H9 (cell line): Measurements from ENCODE around the gene BPGM. TPM values are rescaled to one million over a fixed set of nuclear protein-coding genes. Genes with fewer than 3 reads are reported as not detected.

Source experiments
- DNase-seq: peaks from one replicate; pipeline ENCODE4 v3.0.0-alpha.2; 2017
- H2AFZ ChIP-seq: one replicate; pipeline ENCODE4 v1.6.1; 2013; ENCODE audit warnings: mild to moderate bottlenecking, low read length, control low read depth, moderate library complexity
- H2AK5ac ChIP-seq: 2 replicates; pipeline ENCODE4 v1.6.1; 2013; ENCODE audit warnings: low read length, control low read depth, mixed read lengths; ENCODE audit not compliant: insufficient read length
- H2BK120ac ChIP-seq: one replicate; pipeline ENCODE4 v1.6.1; 2013; ENCODE audit warnings: low read depth, mild to moderate bottlenecking, low read length, control low read depth, inconsistent platforms; ENCODE audit not compliant: poor library complexity, severe bottlenecking
- H2BK12ac ChIP-seq: 2 replicates; pipeline ENCODE4 v1.6.1; 2013; ENCODE audit warnings: low read length, control low read depth, mixed read lengths, low read depth; ENCODE audit not compliant: insufficient read length
- H2BK15ac ChIP-seq: 2 replicates; pipeline ENCODE4 v1.6.1; 2013; ENCODE audit warnings: low read depth, low read length, control low read depth
- H2BK20ac ChIP-seq: one replicate; pipeline ENCODE4 v1.6.1; 2013; ENCODE audit warnings: low read depth, mild to moderate bottlenecking, low read length, control low read depth, inconsistent platforms; ENCODE audit not compliant: poor library complexity, severe bottlenecking
- H2BK5ac ChIP-seq: 2 replicates; pipeline ENCODE4 v1.6.1; 2013; ENCODE audit warnings: low read length, control low read depth, mixed read lengths; ENCODE audit not compliant: insufficient read length
- H3K14ac ChIP-seq: 2 replicates; pipeline ENCODE4 v1.6.1; 2013; ENCODE audit warnings: low read length, control low read depth; ENCODE audit not compliant: insufficient read depth
- H3K18ac ChIP-seq: 2 replicates; pipeline ENCODE4 v1.6.1; 2013; ENCODE audit warnings: low read depth, mild to moderate bottlenecking, mixed read lengths, low read length, control low read depth; ENCODE audit not compliant: insufficient read length
- H3K23ac ChIP-seq: 2 replicates; pipeline ENCODE4 v1.6.1; 2013; ENCODE audit warnings: low read length, control low read depth, mixed read lengths, low read depth; ENCODE audit not compliant: insufficient read length
- H3K23me2 ChIP-seq: 2 replicates; pipeline ENCODE4 v1.6.1; 2013; ENCODE audit warnings: low read depth, mild to moderate bottlenecking, mixed read lengths, low read length, control low read depth; ENCODE audit not compliant: insufficient read length, poor library complexity, severe bottlenecking
- H3K27ac ChIP-seq: 2 replicates; pipeline ENCODE4 v1.5.1; 2013; ENCODE audit warnings: low read length, control low read depth, mixed read lengths, low read depth; ENCODE audit not compliant: insufficient read length
- H3K27me3 ChIP-seq: 2 replicates; pipeline ENCODE4 v1.6.1; 2013; ENCODE audit warnings: low read length, control low read depth, inconsistent platforms; ENCODE audit not compliant: insufficient read depth
- H3K4ac ChIP-seq: 2 replicates; pipeline ENCODE4 v1.6.1; 2013; ENCODE audit warnings: low read depth, mild to moderate bottlenecking, control low read depth, inconsistent platforms, low read length, moderate library complexity
- H3K4me1 ChIP-seq: 2 replicates; pipeline ENCODE4 v1.6.1; 2013; ENCODE audit warnings: low read length, control low read depth, inconsistent platforms; ENCODE audit not compliant: insufficient read depth
- H3K4me2 ChIP-seq: 2 replicates; pipeline ENCODE4 v1.6.1; 2013; ENCODE audit warnings: low read length, control low read depth, mixed read lengths; ENCODE audit not compliant: insufficient read length, insufficient read depth
- H3K56ac ChIP-seq: 2 replicates; pipeline ENCODE4 v1.6.1; 2013; ENCODE audit warnings: low read depth, mild to moderate bottlenecking, mixed read lengths, low read length, control low read depth; ENCODE audit not compliant: insufficient read length
- H3K79me1 ChIP-seq: 2 replicates; pipeline ENCODE4 v1.6.1; 2013; ENCODE audit warnings: low read depth, mild to moderate bottlenecking, moderate library complexity, low read length, control low read depth, inconsistent platforms; ENCODE audit not compliant: insufficient read depth, poor library complexity, severe bottlenecking
- H3K79me2 ChIP-seq: 2 replicates; pipeline ENCODE4 v1.6.1; 2013; ENCODE audit warnings: low read length, control low read depth, inconsistent platforms; ENCODE audit not compliant: insufficient read depth
- H3K9ac ChIP-seq: 2 replicates; pipeline ENCODE4 v1.6.1; 2013; ENCODE audit warnings: low read length, control low read depth, mixed read lengths; ENCODE audit not compliant: insufficient read length; ENCODE audit errors: extremely low read depth
- H3K9me3 ChIP-seq: one replicate; pipeline ENCODE4 v1.6.1; 2013; ENCODE audit warnings: low read depth, low read length, inconsistent platforms; ENCODE audit not compliant: control insufficient read depth
- H3T11ph ChIP-seq: one replicate; pipeline ENCODE4 v1.6.1; 2013; ENCODE audit warnings: mild to moderate bottlenecking, low read length, control low read depth, inconsistent platforms
- H4K20me1 ChIP-seq: one replicate; pipeline ENCODE4 v1.6.1; 2013; ENCODE audit not compliant: control insufficient read depth, insufficient read length, insufficient read depth
- H4K5ac ChIP-seq: 2 replicates; pipeline ENCODE4 v1.6.1; 2013; ENCODE audit warnings: low read depth, mild to moderate bottlenecking, mixed read lengths, low read length, control low read depth; ENCODE audit not compliant: insufficient read length
- H4K8ac ChIP-seq: replicated peaks from 2 replicates; pipeline ENCODE4 v1.6.1; 2013; ENCODE audit warnings: low read length, control low read depth, mixed read lengths, low read depth; ENCODE audit not compliant: insufficient read length
- H4K91ac ChIP-seq: 2 replicates; pipeline ENCODE4 v1.6.1; 2013; ENCODE audit warnings: low read depth, mild to moderate bottlenecking, moderate library complexity, mixed read lengths, low read length, control low read depth; ENCODE audit not compliant: insufficient read length
- H3K27ac Mint-ChIP-seq, 3 experiments: 2 replicates in 2 of 3; 3 replicates in 1 of 3; pipeline ENCODE4 v1.8.0; 2020 to 2021; ENCODE audit warnings: mixed read lengths in 3 of 3, mild to moderate bottlenecking in 1 of 3, moderate library complexity in 1 of 3
- H3K27me3 Mint-ChIP-seq: 2 replicates; pipeline ENCODE4 v1.8.0; 2021; ENCODE audit warnings: low read depth, mild to moderate bottlenecking, moderate library complexity, mixed read lengths
- H3K36me3 Mint-ChIP-seq, 3 experiments: 2 replicates in 2 of 3; 3 replicates in 1 of 3; pipeline ENCODE4 v1.8.0; 2020 to 2021; ENCODE audit warnings: low read depth in 3 of 3, mixed read lengths in 3 of 3; ENCODE audit not compliant: insufficient read depth in 1 of 3
- H3K4me1 Mint-ChIP-seq, 2 experiments: 2 replicates each; pipeline ENCODE4 v1.8.0; 2020; ENCODE audit warnings: mixed read lengths in 2 of 2
- H3K4me3 Mint-ChIP-seq, 2 experiments: 2 replicates in 1 of 2; 3 replicates in 1 of 2; pipeline ENCODE4 v1.8.0; 2020 to 2021; ENCODE audit warnings: mild to moderate bottlenecking in 2 of 2, mixed read lengths in 2 of 2, moderate library complexity in 1 of 2
- H3K9me3 Mint-ChIP-seq, 2 experiments: 2 replicates in 1 of 2; 3 replicates in 1 of 2; pipeline ENCODE4 v1.8.0; 2020; ENCODE audit warnings: mild to moderate bottlenecking in 2 of 2, mixed read lengths in 2 of 2, moderate library complexity in 1 of 2
- WGBS: extraction: QIAGEN DNeasy Blood & Tissue Kit; methylation state at CpG from one replicate; pipeline ENCODE4 v1.1.7; 2013; ENCODE audit warnings: missing lambda C conversion rate, low lambda C conversion rate, mixed read lengths; ENCODE audit not compliant: insufficient read length; ENCODE audit errors: extremely low coverage; 5-methylcytosine and 5-hydroxymethylcytosine counted together
- total RNA-seq: library from RNA; stranded (reverse); gene quantifications from 2 replicates; pipeline ENCODE4 v1.2.1, GENCODE V29; 2021
- TF ChIP-seq, protein P1 (sequence below): fragments of 200-600 bp; sonication (generic); conservative IDR thresholded peaks from 3 replicates; pipeline ENCODE4 v1.8.0; 2021; ENCODE audit warnings: antibody characterized with exemption, mild to moderate bottlenecking

Gene BPGM
- total RNA-seq, 1 experiment from 2014 or later = 14.4 TPM

DNA sequence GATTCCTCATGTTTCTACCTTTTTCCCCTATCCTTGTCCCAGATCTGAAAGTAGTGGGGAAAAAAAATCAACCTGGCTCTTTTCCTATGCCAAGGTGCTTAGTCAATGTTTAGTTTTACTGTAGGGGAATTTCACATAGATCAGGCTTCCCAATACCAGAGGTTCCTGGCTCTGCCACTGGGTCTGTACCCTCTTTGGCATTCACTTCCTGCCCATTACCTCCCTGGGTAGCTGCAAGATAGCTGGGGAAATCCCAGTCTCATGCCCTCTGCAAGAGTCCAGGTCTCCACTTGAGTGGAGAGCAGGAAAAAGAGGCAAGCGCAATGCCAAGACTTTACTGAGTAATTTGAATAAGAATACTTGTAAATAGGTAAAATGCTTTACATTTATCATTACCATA lies 3.5 kb upstream of the BPGM start:
- Histone ChIP-seq H3K23me2 (peaks cover 4% of the 10 kb centered on the region), H3K9ac (no peak overlapping the region), H3K27me3 (no peaks in the 10 kb centered on the region), H3K4ac (no peak overlapping the region), H2BK20ac (no peak overlapping the region), H2BK12ac (no peak overlapping the region), H4K8ac (no peak overlapping the region), H3K9me3 (no peaks in the 10 kb centered on the region), H3K14ac (no peak overlapping the region), H4K91ac (no peak overlapping the region), H3K18ac (no peak overlapping the region), H3K23ac (no peak overlapping the region), H2BK120ac (no peak overlapping the region), H2AFZ (no peak overlapping the region), H3T11ph (no peak overlapping the region), H2BK15ac (no peak overlapping the region), H2BK5ac (no peak overlapping the region), H3K27ac (no peak overlapping the region), H4K20me1 (no peaks in the 10 kb centered on the region), H2AK5ac (no peak overlapping the region), H3K4me1 (no peaks in the 10 kb centered on the region), H4K5ac (no peak overlapping the region), H3K79me1 (no peaks in the 10 kb centered on the region), H3K79me2 (no peaks in the 10 kb centered on the region), H3K56ac (no peak overlapping the region), H3K4me2 (no peak overlapping the region)
- Mint-ChIP-seq H3K4me3 (no peak overlapping the region), H3K4me1 (no peaks in the 10 kb centered on the region), H3K9me3 (0 out of 5 replicates have a peak, but pooled peaks cover 0 to 7% of the 10 kb centered on the region in 2 experiments), H3K36me3 (no peaks in the 10 kb centered on the region), H3K27me3 (peaks cover 10% of the 10 kb centered on the region), H3K27ac (no peak overlapping the region)
- WGBS = no CpG with 5 or more reads among the region's 1 CpG
- TF ChIP-seq, protein P1, sequence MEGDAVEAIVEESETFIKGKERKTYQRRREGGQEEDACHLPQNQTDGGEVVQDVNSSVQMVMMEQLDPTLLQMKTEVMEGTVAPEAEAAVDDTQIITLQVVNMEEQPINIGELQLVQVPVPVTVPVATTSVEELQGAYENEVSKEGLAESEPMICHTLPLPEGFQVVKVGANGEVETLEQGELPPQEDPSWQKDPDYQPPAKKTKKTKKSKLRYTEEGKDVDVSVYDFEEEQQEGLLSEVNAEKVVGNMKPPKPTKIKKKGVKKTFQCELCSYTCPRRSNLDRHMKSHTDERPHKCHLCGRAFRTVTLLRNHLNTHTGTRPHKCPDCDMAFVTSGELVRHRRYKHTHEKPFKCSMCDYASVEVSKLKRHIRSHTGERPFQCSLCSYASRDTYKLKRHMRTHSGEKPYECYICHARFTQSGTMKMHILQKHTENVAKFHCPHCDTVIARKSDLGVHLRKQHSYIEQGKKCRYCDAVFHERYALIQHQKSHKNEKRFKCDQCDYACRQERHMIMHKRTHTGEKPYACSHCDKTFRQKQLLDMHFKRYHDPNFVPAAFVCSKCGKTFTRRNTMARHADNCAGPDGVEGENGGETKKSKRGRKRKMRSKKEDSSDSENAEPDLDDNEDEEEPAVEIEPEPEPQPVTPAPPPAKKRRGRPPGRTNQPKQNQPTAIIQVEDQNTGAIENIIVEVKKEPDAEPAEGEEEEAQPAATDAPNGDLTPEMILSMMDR = no peak
- no peak for DNase-seq
